ENCODE results near the gene CDK19. TPM values are rescaled to one million over a fixed set of nuclear protein-coding genes. Genes with fewer than 3 reads are reported as not detected.

The CDK19 gene
- total RNA-seq, 3 donors from 2014 or later (not counting 1 experiment from before 2014, with no cell fraction given): 21.2 to 30.8 (median 25.9) TPM

DNA sequence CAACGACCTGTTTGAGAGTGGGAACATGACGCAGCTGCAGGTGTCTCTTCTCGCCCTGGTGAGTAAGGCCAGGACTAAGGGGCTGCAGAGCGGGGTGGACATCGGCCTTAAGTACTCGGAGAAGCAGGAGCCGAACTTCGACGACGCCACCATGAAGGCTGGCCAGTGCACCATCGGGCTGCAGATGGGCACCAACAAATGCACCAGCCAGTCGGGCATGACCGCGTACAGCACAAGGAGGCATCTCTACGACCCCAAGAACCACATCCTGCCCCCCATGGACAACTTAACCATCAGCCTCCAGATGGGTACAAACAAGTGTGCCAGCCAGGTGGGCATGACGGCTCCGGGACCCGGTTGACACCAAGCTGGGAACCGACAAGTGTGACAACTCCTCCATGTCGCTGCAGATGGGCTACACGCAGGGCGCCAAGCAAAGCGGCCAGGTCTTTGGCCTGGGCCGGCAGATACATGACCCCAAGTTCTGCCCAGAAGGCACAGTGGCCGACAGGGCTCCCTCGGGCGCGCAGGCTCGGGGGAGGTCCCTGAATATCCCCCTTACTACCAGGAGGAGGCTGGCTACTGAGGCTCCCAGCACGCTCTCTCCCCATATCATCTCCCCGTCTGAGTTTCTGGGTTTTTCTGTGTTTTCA, 43.4 kb upstream of the CDK19 start:
- DNase-seq (no peak), ATAC-seq (no peak)
- no peak overlapping the region for H3K4me3 ChIP-seq (ENCODE audit: low read length)
- Mint-ChIP-seq H3K4me1 (peaks cover 0 to 6% of the 10 kb centered on the region in 2 donors), H3K27ac (peak overlapping the region in 1 of 2 donors; percentile 37), H3K9me3 (no peaks in the 10 kb centered on the region), H3K4me3 (no peak overlapping the region), H3K36me3 (no peaks in the 10 kb centered on the region), H3K27me3 (ENCODE audit: low read depth in 2 of 2) (no peaks in the 10 kb centered on the region)
- no peaks in the 10 kb centered on the region for H3K27me3 ChIP-seq (ENCODE audit: control insufficient read depth, insufficient read depth, low read length)
- peaks cover 11% of the 10 kb centered on the region for H3K4me1 ChIP-seq (ENCODE audit: control insufficient read depth, insufficient read depth, low read length)
- no peaks in the 10 kb centered on the region for H3K9me3 ChIP-seq (ENCODE audit: control insufficient read depth, insufficient read depth, low read length)
- no peak for TF ChIP-seq CTCF (IDR thresholded peaks at IDR 0.05)
- 94% methylated on average over 31 of the region's 31 CpGs for WGBS (ENCODE audit: insufficient coverage)
- intact Hi-C loops (cut with micrococcal nuclease): no loop called here
- H3K36me3 ChIP-seq (ENCODE audit: control insufficient read depth, insufficient read depth, low read length): no peaks in the 10 kb centered on the region
- no peak overlapping the region for H3K27ac ChIP-seq (ENCODE audit: low read length)

DNA sequence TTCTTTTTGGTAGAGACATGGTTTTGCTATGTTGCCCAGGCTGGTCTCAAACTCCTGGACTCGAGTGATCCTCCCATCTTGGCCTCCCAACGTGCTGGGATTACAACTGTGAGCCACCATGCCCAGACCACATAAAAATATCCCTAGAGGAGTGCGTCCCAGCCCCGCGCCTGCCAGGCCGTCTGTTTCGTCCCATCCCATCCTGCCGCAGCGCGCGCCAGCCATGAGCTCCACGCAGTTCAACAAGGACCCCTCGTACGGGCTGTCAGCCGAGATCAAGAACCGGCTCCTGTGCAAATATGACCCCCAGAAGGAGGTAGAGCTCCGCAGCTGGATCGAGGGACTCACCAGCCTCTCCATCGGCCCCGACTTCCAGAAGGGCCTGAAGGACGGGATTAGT, 42.7 kb upstream of the CDK19 start:
- H3K9me3 Mint-ChIP-seq: no peaks in the 10 kb centered on the region
- WGBS (ENCODE audit: insufficient coverage): 98% methylated on average over 21 of the region's 21 CpGs
- no peak overlapping the region for H3K4me3 Mint-ChIP-seq
- no peaks in the 10 kb centered on the region for H3K27me3 Mint-ChIP-seq (ENCODE audit: low read depth in 2 of 2)
- intact Hi-C loops (cut with micrococcal nuclease): no loop called here
- no peak overlapping the region for H3K27ac Mint-ChIP-seq
- ATAC-seq (no peak), DNase-seq (no peak)
- Histone ChIP-seq H3K27me3 (ENCODE audit: control insufficient read depth, insufficient read depth, low read length) (no peaks in the 10 kb centered on the region), H3K9me3 (ENCODE audit: control insufficient read depth, insufficient read depth, low read length) (no peaks in the 10 kb centered on the region), H3K4me1 (ENCODE audit: control insufficient read depth, insufficient read depth, low read length) (peaks cover 11% of the 10 kb centered on the region), H3K4me3 (ENCODE audit: low read length) (no peak overlapping the region), H3K36me3 (ENCODE audit: control insufficient read depth, insufficient read depth, low read length) (no peaks in the 10 kb centered on the region), H3K27ac (ENCODE audit: low read length) (no peak overlapping the region)
- TF ChIP-seq CTCF (IDR thresholded peaks at IDR 0.05): no peak
- no peaks in the 10 kb centered on the region for H3K36me3 Mint-ChIP-seq
- H3K4me1 Mint-ChIP-seq: peaks cover 0 to 6% of the 10 kb centered on the region in 2 donors

DNA sequence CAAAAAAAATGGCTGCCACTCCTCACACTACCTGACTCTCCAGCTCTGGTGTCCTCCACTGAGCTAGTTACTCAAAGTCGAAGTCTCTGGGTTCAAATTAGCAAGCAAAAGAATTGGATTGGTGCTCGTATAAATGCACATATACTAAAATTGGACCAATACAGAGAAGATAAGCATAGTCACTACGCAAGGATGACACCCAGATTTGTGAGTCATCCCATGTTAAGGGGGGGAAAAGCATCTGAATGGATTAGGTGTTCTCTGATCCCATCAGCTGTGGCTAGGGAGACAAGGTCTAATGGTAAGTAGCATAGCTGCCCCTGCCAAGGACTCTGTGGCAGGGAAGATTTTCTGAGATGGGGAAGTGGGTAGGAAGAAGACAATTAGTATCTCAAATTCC, 41.0 kb upstream of the CDK19 start:
- H3K27ac Mint-ChIP-seq: no peak overlapping the region
- H3K36me3 Mint-ChIP-seq: no peaks in the 10 kb centered on the region
- TF ChIP-seq CTCF (IDR thresholded peaks at IDR 0.05): no peak
- no peak overlapping the region for H3K27ac ChIP-seq (ENCODE audit: low read length)
- no peaks in the 10 kb centered on the region for H3K9me3 Mint-ChIP-seq
- DNase-seq (no peak), ATAC-seq (no peak)
- H3K4me1 ChIP-seq (ENCODE audit: control insufficient read depth, insufficient read depth, low read length): peaks cover 11% of the 10 kb centered on the region
- H3K4me3 Mint-ChIP-seq: no peak overlapping the region
- H3K27me3 Mint-ChIP-seq (ENCODE audit: low read depth in 2 of 2): no peaks in the 10 kb centered on the region
- H3K27me3 ChIP-seq (ENCODE audit: control insufficient read depth, insufficient read depth, low read length): no peaks in the 10 kb centered on the region
- WGBS (ENCODE audit: insufficient coverage): 94% methylated on average over 3 of the region's 3 CpGs
- intact Hi-C loops (cut with micrococcal nuclease): no loop called here
- no peaks in the 10 kb centered on the region for H3K9me3 ChIP-seq (ENCODE audit: control insufficient read depth, insufficient read depth, low read length)
- H3K36me3 ChIP-seq (ENCODE audit: control insufficient read depth, insufficient read depth, low read length): no peaks in the 10 kb centered on the region
- H3K4me1 Mint-ChIP-seq: peaks cover 0 to 6% of the 10 kb centered on the region in 2 donors
- no peak overlapping the region for H3K4me3 ChIP-seq (ENCODE audit: low read length)

Measured in natural killer cell (primary cell).